OCI-LY1 (cell line): ENCODE results near the gene RAET1E.
"Not testable (repeated sequence)": the region's sequence is repeated elsewhere in the genome, so short reads cannot be mapped to it uniquely, and the experiment has no call there.

Experiments
- H2AFZ ChIP-seq: fragments of 200-600 bp; sonication (generic), shearing (Covaris generic); 2 replicates; pipeline ENCODE4 v1.6.0; 2014; ENCODE audit warnings: antibody characterized with exemption, mild to moderate bottlenecking, low read length
- H3F3A ChIP-seq: fragments of 200-600 bp; sonication (generic), shearing (Covaris generic); 2 replicates; pipeline ENCODE4 v1.6.0; 2014; ENCODE audit warnings: mild to moderate bottlenecking, antibody characterized with exemption, low read length, moderate library complexity; ENCODE audit not compliant: insufficient read depth
- H3K27ac ChIP-seq: fragments of 200-600 bp; sonication (generic); 2 replicates; pipeline ENCODE4 v1.5.1; 2014; ENCODE audit warnings: low read length, mixed run types, mild to moderate bottlenecking, low read depth; ENCODE audit not compliant: poor library complexity, severe bottlenecking
- H3K27me3 ChIP-seq: fragments of 200-600 bp; sonication (generic); 2 replicates; pipeline ENCODE4 v1.6.0; 2014; ENCODE audit warnings: antibody characterized with exemption, mild to moderate bottlenecking, low read length, moderate library complexity; ENCODE audit not compliant: insufficient read depth
- H3K36me3 ChIP-seq: fragments of 200-600 bp; sonication (generic); 2 replicates; pipeline ENCODE4 v1.6.1; 2014; ENCODE audit warnings: mild to moderate bottlenecking, antibody characterized with exemption, low read length, moderate library complexity, mixed read lengths; ENCODE audit not compliant: insufficient read depth
- H3K4me1 ChIP-seq: fragments of 200-600 bp; sonication (generic); 2 replicates; pipeline ENCODE4 v1.5.1; 2014; ENCODE audit warnings: mild to moderate bottlenecking, low read length, moderate library complexity; ENCODE audit not compliant: insufficient read depth, severe bottlenecking
- H3K4me2 ChIP-seq: fragments of 200-600 bp; sonication (generic), shearing (Covaris generic); 2 replicates; pipeline ENCODE4 v1.6.1; 2014; ENCODE audit warnings: low read length
- H3K4me3 ChIP-seq: fragments of 200-600 bp; sonication (generic); 2 replicates; pipeline ENCODE4 v1.5.1; 2014; ENCODE audit warnings: low read length, low read depth, mild to moderate bottlenecking, mixed read lengths; ENCODE audit not compliant: poor library complexity, severe bottlenecking
- H3K79me2 ChIP-seq: fragments of 200-600 bp; shearing (Covaris generic); 2 replicates; pipeline ENCODE4 v1.6.1; 2016; ENCODE audit warnings: mixed run types, low read length, mixed read lengths; ENCODE audit not compliant: insufficient read depth
- H3K9ac ChIP-seq: fragments of 200-600 bp; sonication (generic), shearing (Covaris generic); 2 replicates; pipeline ENCODE4 v1.6.1; 2014; ENCODE audit warnings: mild to moderate bottlenecking, low read length, mixed read lengths
- H3K9me2 ChIP-seq: fragments of 200-600 bp; sonication (generic), shearing (Covaris generic); 2 replicates; pipeline ENCODE4 v1.6.1; 2014; ENCODE audit warnings: low read depth, mild to moderate bottlenecking, low read length, mixed read lengths
- H3K9me3 ChIP-seq: fragments of 200-600 bp; shearing (Covaris generic); 2 replicates; pipeline ENCODE4 v1.6.1; 2014; ENCODE audit warnings: low read length, mixed read lengths
- H4K20me1 ChIP-seq: fragments of 200-600 bp; sonication (generic), shearing (Covaris generic); 2 replicates; pipeline ENCODE4 v1.6.0; 2016; ENCODE audit warnings: mild to moderate bottlenecking, low read length; ENCODE audit not compliant: insufficient read depth
- CTCF ChIP-seq: fragments of 200-600 bp; sonication (generic), shearing (Covaris generic); IDR thresholded peaks from 2 replicates; pipeline ENCODE4 v1.5.1; 2017; ENCODE audit warnings: mild to moderate bottlenecking, antibody characterized with exemption, low read length, moderate library complexity, mixed read lengths
- EZH2 ChIP-seq: fragments of 200-600 bp; sonication (generic), shearing (Covaris generic); IDR thresholded peaks from 2 replicates; pipeline ENCODE4 v1.8.0; 2017; ENCODE audit warnings: borderline replicate concordance, mixed run types, mild to moderate bottlenecking, antibody characterized with exemption, low read length, moderate library complexity, mixed read lengths

Gene RAET1E

GRCh38 chr6:149919834-149920225, 21.9 kb upstream of the RAET1E start:
- no peaks in the 10 kb centered on the region for H4K20me1 ChIP-seq
- TF ChIP-seq EZH2, result no peak
- no peak for TF ChIP-seq CTCF
- no peaks in the 10 kb centered on the region for H3K9me2 ChIP-seq
- no peak overlapping the region for H2AFZ ChIP-seq
- no peaks in the 10 kb centered on the region for H3K79me2 ChIP-seq
- H3K36me3 ChIP-seq, result no peaks in the 10 kb centered on the region
- peaks cover 6% of the 10 kb centered on the region for H3K4me1 ChIP-seq
- no peak overlapping the region for H3K4me2 ChIP-seq
- H3K9ac ChIP-seq, result no peak overlapping the region
- no peak overlapping the region for H3K27ac ChIP-seq
- no peaks in the 10 kb centered on the region for H3K9me3 ChIP-seq
- no peak overlapping the region for H3K4me3 ChIP-seq
- no peaks in the 10 kb centered on the region for H3K27me3 ChIP-seq
- H3F3A ChIP-seq, result no peaks in the 10 kb centered on the region

- not testable (repeated sequence) for H2AFZ ChIP-seq, H4K20me1 ChIP-seq, H3K79me2 ChIP-seq, H3K4me1 ChIP-seq, H3K27me3 ChIP-seq, H3K36me3 ChIP-seq, H3K9me3 ChIP-seq, H3K4me2 ChIP-seq, H3K9ac ChIP-seq, H3K9me2 ChIP-seq, H3F3A ChIP-seq, H3K27ac ChIP-seq, H3K4me3 ChIP-seq
These were observed 21.4 kb upstream of the RAET1E start for GRCh38 chr6:149919126-149919833.

- H3K36me3 ChIP-seq, result no peaks in the 10 kb centered on the region
- peaks cover 4% of the 10 kb centered on the region for H3K4me1 ChIP-seq
- no peaks in the 10 kb centered on the region for H3K27me3 ChIP-seq
- no peaks in the 10 kb centered on the region for H4K20me1 ChIP-seq
- H3K9me2 ChIP-seq, result no peaks in the 10 kb centered on the region
- no peak overlapping the region for H3K4me2 ChIP-seq
- no peak overlapping the region for H2AFZ ChIP-seq
- no peak overlapping the region for H3K27ac ChIP-seq
- H3K9ac ChIP-seq, result no peak overlapping the region
- H3K79me2 ChIP-seq, result no peaks in the 10 kb centered on the region
- TF ChIP-seq CTCF, result no peak
- TF ChIP-seq EZH2, result no peak
- no peak overlapping the region for H3K4me3 ChIP-seq
- H3K9me3 ChIP-seq, result no peaks in the 10 kb centered on the region
- no peaks in the 10 kb centered on the region for H3F3A ChIP-seq
These were observed 20.4 kb upstream of the RAET1E start for GRCh38 chr6:149918151-149918905.
